SK-N-SH treated with all-trans-retinoic acid at 6 μM for 48 hours (cell line): ENCODE measurements around the gene THSD7A.

ENCODE experiments used
- ATAC-seq: fragments of 200-7000 bp; cut with Tn5 transposase; 3 replicates; pipeline ENCODE4 v1.9.1; 2020; ENCODE audit warnings: mild to moderate bottlenecking, moderate library complexity
- ARNTL ChIP-seq: fragments of 450-650 bp; formaldehyde crosslinking; IDR thresholded peaks from 2 replicates; pipeline ENCODE4 v1.5.0; 2020; ENCODE audit warnings: low read depth, mild to moderate bottlenecking, moderate library complexity, borderline replicate concordance
- BACH2 ChIP-seq: fragments of 250-450 bp; sonication (Bioruptor Pico); IDR thresholded peaks from 2 replicates; pipeline ENCODE4 v1.9.0; 2021; ENCODE audit warnings: mild to moderate bottlenecking, borderline replicate concordance
- CSDC2 ChIP-seq: fragments of 250-450 bp; sonication (Bioruptor Pico); IDR thresholded peaks from 2 replicates; pipeline ENCODE4 v1.5.0; 2020; ENCODE audit warnings: mild to moderate bottlenecking, moderate library complexity
- ESRRG ChIP-seq: fragments of 250-450 bp; sonication (Bioruptor Pico); IDR thresholded peaks from 2 replicates; pipeline ENCODE4 v1.6.1; 2021; ENCODE audit warnings: mild to moderate bottlenecking
- GLIS3 ChIP-seq: fragments of 250-450 bp; sonication (Bioruptor Pico); IDR thresholded peaks from 2 replicates; pipeline ENCODE4 v1.5.0; 2020; ENCODE audit warnings: mild to moderate bottlenecking, moderate library complexity
- ISL1 ChIP-seq: fragments of 250-450 bp; sonication (Bioruptor Pico); IDR thresholded peaks from 2 replicates; pipeline ENCODE4 v2.1.2; 2022; ENCODE audit warnings: mild to moderate bottlenecking, moderate library complexity
- OSR1 ChIP-seq: fragments of 250-450 bp; sonication (Bioruptor Pico); IDR thresholded peaks from 2 replicates; pipeline ENCODE4 v1.8.0; 2022; ENCODE audit warnings: moderate library complexity, mild to moderate bottlenecking, inconsistent platforms
- PPARA ChIP-seq: fragments of 250-450 bp; sonication (Bioruptor Pico); IDR thresholded peaks from 2 replicates; pipeline ENCODE4 v1.5.0; 2020; ENCODE audit warnings: mild to moderate bottlenecking, borderline replicate concordance
- RARB ChIP-seq: fragments of 250-450 bp; sonication (Bioruptor Pico); IDR thresholded peaks from 2 replicates; pipeline ENCODE4 v1.8.0; 2021; ENCODE audit warnings: mild to moderate bottlenecking, moderate library complexity
- SNAI2 ChIP-seq: fragments of 250-450 bp; sonication (Bioruptor Pico); IDR thresholded peaks from 2 replicates; pipeline ENCODE4 v1.5.0; 2020; ENCODE audit warnings: mild to moderate bottlenecking, moderate library complexity
- ZC3H10 ChIP-seq: fragments of 250-450 bp; sonication (Bioruptor Pico); IDR thresholded peaks from 2 replicates; pipeline ENCODE4 v1.5.1; 2021; ENCODE audit warnings: mild to moderate bottlenecking, moderate library complexity
- ZFP3 ChIP-seq: fragments of 250-450 bp; sonication (Bioruptor Pico); IDR thresholded peaks from 2 replicates; pipeline ENCODE4 v1.5.0; 2020; ENCODE audit warnings: mild to moderate bottlenecking, moderate library complexity
- ZFP30 ChIP-seq: fragments of 450-650 bp; formaldehyde crosslinking; IDR thresholded peaks from 2 replicates; pipeline ENCODE4 v1.5.0; 2022; ENCODE audit warnings: mild to moderate bottlenecking, moderate library complexity
- ZNF565 ChIP-seq: fragments of 450-650 bp; formaldehyde crosslinking; conservative IDR thresholded peaks from 2 replicates; pipeline ENCODE4 v1.5.0; 2020; ENCODE audit warnings: low read depth, mild to moderate bottlenecking, moderate library complexity
- ZNF70 ChIP-seq: fragments of 450-650 bp; formaldehyde crosslinking; IDR thresholded peaks from 2 replicates; pipeline ENCODE4 v1.5.0; 2020; ENCODE audit warnings: mild to moderate bottlenecking, moderate library complexity
- TF ChIP-seq, protein P1 (sequence below): fragments of 250-450 bp; sonication (Bioruptor Pico); IDR thresholded peaks from 2 replicates; pipeline ENCODE4 v1.8.0; 2020; ENCODE audit warnings: mild to moderate bottlenecking, moderate library complexity, borderline replicate concordance
- TF ChIP-seq, protein P2 (sequence below): fragments of 250-450 bp; sonication (Bioruptor Pico); IDR thresholded peaks from 2 replicates; pipeline ENCODE4 v1.8.0; 2021; ENCODE audit warnings: low read depth, mild to moderate bottlenecking, moderate library complexity, borderline replicate concordance
- TF ChIP-seq, protein P3 (sequence below): fragments of 250-450 bp; sonication (Bioruptor Pico); IDR thresholded peaks from 2 replicates; pipeline ENCODE4 v1.5.1; 2021; ENCODE audit warnings: mild to moderate bottlenecking, moderate library complexity
- TF ChIP-seq, protein P4 (sequence below): fragments of 250-450 bp; sonication (Bioruptor Pico); IDR thresholded peaks from 2 replicates; pipeline ENCODE4 v1.5.0; 2020; ENCODE audit warnings: mild to moderate bottlenecking, moderate library complexity
- TF ChIP-seq, protein P5 (sequence below): fragments of 250-450 bp; sonication (Bioruptor Pico); IDR thresholded peaks from 2 replicates; pipeline ENCODE4 v1.5.1; 2020; ENCODE audit warnings: low read depth, mild to moderate bottlenecking, moderate library complexity

The THSD7A gene

DNA sequence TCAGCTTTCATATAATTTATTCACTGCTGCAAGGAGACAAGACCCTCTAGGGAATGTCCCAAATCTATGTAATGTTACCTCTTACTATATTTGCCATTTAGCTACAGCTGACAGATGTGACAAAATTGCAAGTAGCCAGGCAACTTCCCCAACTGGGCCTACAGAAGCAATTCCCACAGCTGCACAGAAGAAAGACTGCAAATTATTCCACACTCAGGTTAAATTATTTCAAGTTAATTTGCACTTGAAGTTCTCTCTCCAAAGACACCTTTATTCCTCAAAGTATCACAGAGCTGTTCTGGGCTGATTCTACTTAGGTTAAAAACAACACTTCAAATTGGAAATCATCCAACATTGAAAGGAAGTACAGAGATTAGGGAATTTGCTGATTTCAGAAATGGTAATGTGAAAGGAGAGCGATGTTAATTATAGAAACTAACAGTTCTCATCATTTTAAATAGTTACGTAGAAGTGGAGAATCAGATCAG lies 133.6 kb downstream of the THSD7A start (continued):
- TF ChIP-seq, protein P1, sequence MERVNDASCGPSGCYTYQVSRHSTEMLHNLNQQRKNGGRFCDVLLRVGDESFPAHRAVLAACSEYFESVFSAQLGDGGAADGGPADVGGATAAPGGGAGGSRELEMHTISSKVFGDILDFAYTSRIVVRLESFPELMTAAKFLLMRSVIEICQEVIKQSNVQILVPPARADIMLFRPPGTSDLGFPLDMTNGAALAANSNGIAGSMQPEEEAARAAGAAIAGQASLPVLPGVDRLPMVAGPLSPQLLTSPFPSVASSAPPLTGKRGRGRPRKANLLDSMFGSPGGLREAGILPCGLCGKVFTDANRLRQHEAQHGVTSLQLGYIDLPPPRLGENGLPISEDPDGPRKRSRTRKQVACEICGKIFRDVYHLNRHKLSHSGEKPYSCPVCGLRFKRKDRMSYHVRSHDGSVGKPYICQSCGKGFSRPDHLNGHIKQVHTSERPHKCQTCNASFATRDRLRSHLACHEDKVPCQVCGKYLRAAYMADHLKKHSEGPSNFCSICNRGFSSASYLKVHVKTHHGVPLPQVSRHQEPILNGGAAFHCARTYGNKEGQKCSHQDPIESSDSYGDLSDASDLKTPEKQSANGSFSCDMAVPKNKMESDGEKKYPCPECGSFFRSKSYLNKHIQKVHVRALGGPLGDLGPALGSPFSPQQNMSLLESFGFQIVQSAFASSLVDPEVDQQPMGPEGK (CRISPR knock-in tag): no peak
- TF ChIP-seq, protein P2, sequence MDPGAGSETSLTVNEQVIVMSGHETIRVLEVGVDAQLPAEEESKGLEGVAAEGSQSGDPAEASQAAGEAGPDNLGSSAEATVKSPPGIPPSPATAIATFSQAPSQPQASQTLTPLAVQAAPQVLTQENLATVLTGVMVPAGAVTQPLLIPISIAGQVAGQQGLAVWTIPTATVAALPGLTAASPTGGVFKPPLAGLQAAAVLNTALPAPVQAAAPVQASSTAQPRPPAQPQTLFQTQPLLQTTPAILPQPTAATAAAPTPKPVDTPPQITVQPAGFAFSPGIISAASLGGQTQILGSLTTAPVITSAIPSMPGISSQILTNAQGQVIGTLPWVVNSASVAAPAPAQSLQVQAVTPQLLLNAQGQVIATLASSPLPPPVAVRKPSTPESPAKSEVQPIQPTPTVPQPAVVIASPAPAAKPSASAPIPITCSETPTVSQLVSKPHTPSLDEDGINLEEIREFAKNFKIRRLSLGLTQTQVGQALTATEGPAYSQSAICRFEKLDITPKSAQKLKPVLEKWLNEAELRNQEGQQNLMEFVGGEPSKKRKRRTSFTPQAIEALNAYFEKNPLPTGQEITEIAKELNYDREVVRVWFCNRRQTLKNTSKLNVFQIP (CRISPR knock-in tag): no peak
- TF ChIP-seq ZNF70 (no peak), SNAI2 (CRISPR knock-in tag) (no peak), ZC3H10 (CRISPR knock-in tag) (no peak)
- TF ChIP-seq, all 23 proteins: peak for 0

DNA sequence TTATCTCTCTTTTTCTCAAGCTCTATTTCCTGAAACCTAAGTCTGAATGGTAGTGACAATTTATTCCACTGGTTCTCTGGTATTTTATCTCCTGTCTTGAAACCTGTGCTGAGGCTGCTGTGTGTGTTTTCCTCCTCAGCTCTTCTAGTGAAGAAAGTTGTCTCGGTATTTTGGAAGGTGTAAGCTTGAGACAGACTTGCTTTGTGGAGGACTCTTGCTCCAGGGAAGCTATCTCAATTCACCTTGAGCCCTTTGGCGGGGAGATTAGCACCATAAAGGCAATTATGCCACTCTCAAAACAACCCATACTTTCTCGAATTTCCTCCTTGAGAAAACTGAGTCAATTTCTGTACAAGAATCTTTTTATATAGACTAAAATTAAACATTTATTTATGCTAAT lies 141.6 kb downstream of the THSD7A start:
- ATAC-seq: no peak
- TF ChIP-seq, protein P3, sequence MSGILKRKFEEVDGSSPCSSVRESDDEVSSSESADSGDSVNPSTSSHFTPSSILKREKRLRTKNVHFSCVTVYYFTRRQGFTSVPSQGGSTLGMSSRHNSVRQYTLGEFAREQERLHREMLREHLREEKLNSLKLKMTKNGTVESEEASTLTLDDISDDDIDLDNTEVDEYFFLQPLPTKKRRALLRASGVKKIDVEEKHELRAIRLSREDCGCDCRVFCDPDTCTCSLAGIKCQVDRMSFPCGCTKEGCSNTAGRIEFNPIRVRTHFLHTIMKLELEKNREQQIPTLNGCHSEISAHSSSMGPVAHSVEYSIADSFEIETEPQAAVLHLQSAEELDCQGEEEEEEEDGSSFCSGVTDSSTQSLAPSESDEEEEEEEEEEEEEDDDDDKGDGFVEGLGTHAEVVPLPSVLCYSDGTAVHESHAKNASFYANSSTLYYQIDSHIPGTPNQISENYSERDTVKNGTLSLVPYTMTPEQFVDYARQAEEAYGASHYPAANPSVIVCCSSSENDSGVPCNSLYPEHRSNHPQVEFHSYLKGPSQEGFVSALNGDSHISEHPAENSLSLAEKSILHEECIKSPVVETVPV: no peak
- TF ChIP-seq BACH2 (CRISPR knock-in tag): no peak
- no peak for TF ChIP-seq SNAI2 (CRISPR knock-in tag)
- no peak for TF ChIP-seq ISL1 (CRISPR knock-in tag)
- no peak for TF ChIP-seq RARB (CRISPR knock-in tag)

DNA sequence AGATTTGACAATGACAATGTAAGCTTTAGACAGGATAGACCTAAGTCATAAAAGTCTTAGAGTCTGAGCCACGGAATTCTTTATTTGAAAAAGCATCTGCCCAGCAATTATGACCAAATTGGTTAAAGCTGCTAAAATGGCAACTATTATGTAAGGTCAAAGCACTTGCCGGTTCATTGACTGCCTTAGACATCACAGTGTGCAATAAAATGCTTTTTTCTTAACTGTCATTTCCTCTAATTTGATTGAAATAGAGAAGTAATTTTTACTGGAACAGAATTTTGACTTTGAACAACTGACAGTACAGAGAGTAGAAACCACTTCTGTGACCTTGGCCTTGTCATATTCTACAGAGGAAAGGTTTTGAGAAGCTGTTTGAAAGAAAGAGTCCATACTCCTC lies 142.9 kb downstream of the THSD7A start:
- TF ChIP-seq ZFP3 (CRISPR knock-in tag) (no peak), GLIS3 (CRISPR knock-in tag) (no peak), ZNF70 (no peak), ARNTL (CRISPR knock-in tag) (no peak), ZFP30 (no peak), RARB (CRISPR knock-in tag) (no peak), BACH2 (CRISPR knock-in tag) (no peak), SNAI2 (CRISPR knock-in tag) (no peak), ISL1 (CRISPR knock-in tag) (no peak), ZC3H10 (CRISPR knock-in tag) (no peak), ESRRG (CRISPR knock-in tag) (no peak), ZNF565 (CRISPR knock-in tag) (no peak), CSDC2 (CRISPR knock-in tag) (no peak), OSR1 (no peak), PPARA (CRISPR knock-in tag) (no peak)
- TF ChIP-seq, protein P1 (CRISPR knock-in tag): no peak
- TF ChIP-seq, protein P4, sequence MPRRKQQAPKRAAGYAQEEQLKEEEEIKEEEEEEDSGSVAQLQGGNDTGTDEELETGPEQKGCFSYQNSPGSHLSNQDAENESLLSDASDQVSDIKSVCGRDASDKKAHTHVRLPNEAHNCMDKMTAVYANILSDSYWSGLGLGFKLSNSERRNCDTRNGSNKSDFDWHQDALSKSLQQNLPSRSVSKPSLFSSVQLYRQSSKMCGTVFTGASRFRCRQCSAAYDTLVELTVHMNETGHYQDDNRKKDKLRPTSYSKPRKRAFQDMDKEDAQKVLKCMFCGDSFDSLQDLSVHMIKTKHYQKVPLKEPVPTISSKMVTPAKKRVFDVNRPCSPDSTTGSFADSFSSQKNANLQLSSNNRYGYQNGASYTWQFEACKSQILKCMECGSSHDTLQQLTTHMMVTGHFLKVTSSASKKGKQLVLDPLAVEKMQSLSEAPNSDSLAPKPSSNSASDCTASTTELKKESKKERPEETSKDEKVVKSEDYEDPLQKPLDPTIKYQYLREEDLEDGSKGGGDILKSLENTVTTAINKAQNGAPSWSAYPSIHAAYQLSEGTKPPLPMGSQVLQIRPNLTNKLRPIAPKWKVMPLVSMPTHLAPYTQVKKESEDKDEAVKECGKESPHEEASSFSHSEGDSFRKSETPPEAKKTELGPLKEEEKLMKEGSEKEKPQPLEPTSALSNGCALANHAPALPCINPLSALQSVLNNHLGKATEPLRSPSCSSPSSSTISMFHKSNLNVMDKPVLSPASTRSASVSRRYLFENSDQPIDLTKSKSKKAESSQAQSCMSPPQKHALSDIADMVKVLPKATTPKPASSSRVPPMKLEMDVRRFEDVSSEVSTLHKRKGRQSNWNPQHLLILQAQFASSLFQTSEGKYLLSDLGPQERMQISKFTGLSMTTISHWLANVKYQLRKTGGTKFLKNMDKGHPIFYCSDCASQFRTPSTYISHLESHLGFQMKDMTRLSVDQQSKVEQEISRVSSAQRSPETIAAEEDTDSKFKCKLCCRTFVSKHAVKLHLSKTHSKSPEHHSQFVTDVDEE (CRISPR knock-in tag): no peak
- TF ChIP-seq, protein P5, sequence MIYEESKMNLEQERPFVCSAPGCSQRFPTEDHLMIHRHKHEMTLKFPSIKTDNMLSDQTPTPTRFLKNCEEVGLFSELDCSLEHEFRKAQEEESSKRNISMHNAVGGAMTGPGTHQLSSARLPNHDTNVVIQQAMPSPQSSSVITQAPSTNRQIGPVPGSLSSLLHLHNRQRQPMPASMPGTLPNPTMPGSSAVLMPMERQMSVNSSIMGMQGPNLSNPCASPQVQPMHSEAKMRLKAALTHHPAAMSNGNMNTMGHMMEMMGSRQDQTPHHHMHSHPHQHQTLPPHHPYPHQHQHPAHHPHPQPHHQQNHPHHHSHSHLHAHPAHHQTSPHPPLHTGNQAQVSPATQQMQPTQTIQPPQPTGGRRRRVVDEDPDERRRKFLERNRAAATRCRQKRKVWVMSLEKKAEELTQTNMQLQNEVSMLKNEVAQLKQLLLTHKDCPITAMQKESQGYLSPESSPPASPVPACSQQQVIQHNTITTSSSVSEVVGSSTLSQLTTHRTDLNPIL: no peak
- TF ChIP-seq, protein P3: no peak
- TF ChIP-seq, protein P2 (CRISPR knock-in tag): no peak
- ATAC-seq: no peak
